ENCODE results near the gene ZBTB48. TPM values are rescaled to one million over a fixed set of nuclear protein-coding genes. Genes with fewer than 3 reads are reported as not detected.

The ZBTB48 gene
- total RNA-seq, 1 experiment from 2014 or later, result 24.4 TPM

GRCh38 chr1:6587261-6588005 is 7.6 kb downstream of the ZBTB48 start:
- intact Hi-C loops (cut with micrococcal nuclease; ENCODE audit: unreplicated experiment), result no loop called here
- Mint-ChIP-seq H3K27me3 (ENCODE audit: unreplicated experiment) (no peaks in the 10 kb centered on the region), H3K4me1 (ENCODE audit: low read depth, unreplicated experiment) (no peaks in the 10 kb centered on the region), H3K4me3 (ENCODE audit: low read depth, unreplicated experiment) (no peak overlapping the region), H3K36me3 (ENCODE audit: insufficient read depth, unreplicated experiment) (peaks cover 11% of the 10 kb centered on the region), H3K9me3 (ENCODE audit: low read depth, unreplicated experiment) (no peaks in the 10 kb centered on the region), H3K27ac (ENCODE audit: unreplicated experiment) (no peak overlapping the region)
- no TSS peak for BruUV-seq (replicated peaks)
- CTCF ChIA-PET, result no interaction called here
- DNase-seq, result no peak
- TF ChIP-seq CTCF (IDR thresholded peaks at IDR 0.05; ENCODE audit: unreplicated experiment), result no peak

GRCh38 chr1:6588128-6588892 is 8.5 kb downstream of the ZBTB48 start:
- CTCF ChIA-PET, result no interaction called here
- no peak for TF ChIP-seq CTCF (IDR thresholded peaks at IDR 0.05; ENCODE audit: unreplicated experiment)
- no TSS peak for BruUV-seq (replicated peaks)
- Mint-ChIP-seq H3K9me3 (ENCODE audit: low read depth, unreplicated experiment) (no peaks in the 10 kb centered on the region), H3K4me1 (ENCODE audit: low read depth, unreplicated experiment) (no peaks in the 10 kb centered on the region), H3K27me3 (ENCODE audit: unreplicated experiment) (no peaks in the 10 kb centered on the region), H3K36me3 (ENCODE audit: insufficient read depth, unreplicated experiment) (peaks cover 5% of the 10 kb centered on the region), H3K4me3 (ENCODE audit: low read depth, unreplicated experiment) (no peak overlapping the region), H3K27ac (ENCODE audit: unreplicated experiment) (no peak overlapping the region)
- no peak for DNase-seq
- intact Hi-C loops (cut with micrococcal nuclease; ENCODE audit: unreplicated experiment), result no loop called here

- Mint-ChIP-seq H3K9me3 (ENCODE audit: low read depth, unreplicated experiment) (no peaks in the 10 kb centered on the region), H3K4me3 (ENCODE audit: low read depth, unreplicated experiment) (no peak overlapping the region), H3K36me3 (ENCODE audit: insufficient read depth, unreplicated experiment) (peaks cover 5% of the 10 kb centered on the region), H3K27ac (ENCODE audit: unreplicated experiment) (no peak overlapping the region), H3K27me3 (ENCODE audit: unreplicated experiment) (no peaks in the 10 kb centered on the region), H3K4me1 (ENCODE audit: low read depth, unreplicated experiment) (no peaks in the 10 kb centered on the region)
- no peak for DNase-seq
- CTCF ChIA-PET, result no interaction called here
- BruUV-seq (replicated peaks), result no TSS peak
- intact Hi-C loops (cut with micrococcal nuclease; ENCODE audit: unreplicated experiment), result no loop called here
- TF ChIP-seq CTCF (IDR thresholded peaks at IDR 0.05; ENCODE audit: unreplicated experiment), result no peak
Measured at GRCh38 chr1:6588893-6589520, 9.2 kb downstream of the ZBTB48 start.

- no peaks in the 10 kb centered on the region for H3K4me1 Mint-ChIP-seq (ENCODE audit: low read depth, unreplicated experiment)
- H3K4me3 Mint-ChIP-seq (ENCODE audit: low read depth, unreplicated experiment), result no peak overlapping the region
- intact Hi-C loops (cut with micrococcal nuclease; ENCODE audit: unreplicated experiment), result no loop called here
- no peak for DNase-seq
- no TSS peak for BruUV-seq (replicated peaks)
- H3K27me3 Mint-ChIP-seq (ENCODE audit: unreplicated experiment), result no peaks in the 10 kb centered on the region
- H3K36me3 Mint-ChIP-seq (ENCODE audit: insufficient read depth, unreplicated experiment), result peaks cover 6% of the 10 kb centered on the region
- TF ChIP-seq CTCF (IDR thresholded peaks at IDR 0.05; ENCODE audit: unreplicated experiment), result no peak
- no peaks in the 10 kb centered on the region for H3K9me3 Mint-ChIP-seq (ENCODE audit: low read depth, unreplicated experiment)
- CTCF ChIA-PET, result no interaction called here
- no peak overlapping the region for H3K27ac Mint-ChIP-seq (ENCODE audit: unreplicated experiment)
Measured at GRCh38 chr1:6590046-6590445, 10.3 kb downstream of the ZBTB48 start.

All from Calu3 (cell line).